CD4-positive, alpha-beta T cell treated with Interleukin-2 at 100 ng/mL for 4 hours (primary cell): ENCODE data around the gene KEAP1.
"Not testable (repeated sequence)": the region's sequence is repeated elsewhere in the genome, so short reads cannot be mapped to it uniquely, and the experiment has no call there.

Experiments
- DNase-seq: peaks from one replicate; pipeline ENCODE4 v3.0.0-alpha.2; 2020; ENCODE audit warnings: low spot score

The KEAP1 gene

GRCh38 chr19:10497371-10497770 is 5.8 kb downstream of the KEAP1 start:
- DNase-seq: no peak

GRCh38 chr19:10491472-10492047 is 11.6 kb downstream of the KEAP1 start:
- DNase-seq: no peak

DNA sequence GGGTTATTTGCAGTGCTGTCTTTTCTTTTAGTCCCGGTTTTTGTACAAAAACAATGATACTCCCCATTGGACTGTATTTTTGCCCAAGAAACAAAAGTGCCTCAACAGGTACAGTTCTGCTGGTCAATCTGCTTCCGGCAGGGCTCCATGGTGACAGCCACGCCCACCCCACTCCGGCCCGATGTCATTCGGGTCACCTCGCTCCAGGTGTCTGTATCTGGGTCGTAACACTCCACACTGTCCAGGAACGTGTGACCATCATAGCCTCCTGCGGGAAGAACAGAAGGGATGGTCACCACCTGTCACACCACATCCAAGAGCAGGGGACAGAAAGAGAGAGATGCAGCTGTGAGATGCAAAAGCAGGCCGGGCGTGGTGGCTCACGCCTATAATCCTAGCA is 16.6 kb downstream of the KEAP1 start:
- DNase-seq: no peak

DNA sequence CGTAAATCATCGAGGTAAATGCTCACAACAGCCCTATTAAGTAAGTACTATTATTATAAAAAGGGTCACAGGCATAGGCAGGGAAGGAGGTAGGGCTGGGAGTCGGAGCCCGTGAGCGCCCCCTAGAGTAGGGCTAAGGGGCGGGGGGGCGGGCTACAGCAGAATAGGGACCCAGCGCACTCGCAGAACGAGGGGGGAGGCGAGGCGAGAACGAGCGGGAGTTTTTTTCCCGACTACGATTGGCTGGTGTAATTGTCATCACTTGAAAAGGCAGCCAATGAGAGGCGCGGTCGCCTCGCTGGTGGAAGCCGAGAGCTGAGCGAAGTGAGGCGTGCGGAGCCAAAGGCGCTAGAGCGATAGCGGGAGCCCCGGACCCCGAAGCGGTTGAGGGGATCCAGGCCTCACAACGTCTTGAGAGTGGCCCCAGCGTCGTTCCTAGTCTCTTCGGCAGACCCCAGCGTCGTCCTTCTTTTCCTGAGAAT is 24.2 kb downstream of the KEAP1 start:
- DNase-seq: peak; percentile 93

- DNase-seq: no peak
These were observed 24.7 kb downstream of the KEAP1 start for GRCh38 chr19:10478476-10478875.

DNA sequence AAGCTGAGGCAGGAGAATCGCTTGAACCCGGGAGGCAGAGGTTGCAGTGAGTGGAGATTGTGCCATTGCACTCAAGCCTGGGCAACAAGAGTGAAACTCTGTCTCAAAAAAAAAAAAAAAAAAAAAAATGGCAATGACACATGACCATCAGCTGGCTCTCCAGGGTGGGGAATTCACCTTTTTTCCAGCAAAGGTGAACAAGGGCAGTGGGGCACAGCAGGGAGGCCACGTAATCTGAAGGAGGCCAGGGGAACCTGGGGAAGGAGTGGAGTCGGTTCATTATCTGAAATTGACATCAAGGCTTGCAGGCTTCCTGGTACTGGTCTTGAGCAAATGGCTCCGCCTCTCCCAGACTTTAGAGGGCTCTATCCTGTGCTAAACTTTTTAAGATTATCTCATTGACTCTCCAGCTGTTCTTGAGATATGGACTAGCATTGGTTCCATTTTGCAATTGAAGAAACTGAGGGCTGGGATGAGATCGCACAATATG is 28.1 kb downstream of the KEAP1 start:
- no peak for DNase-seq

- no peak for DNase-seq
These were observed 30.0 kb downstream of the KEAP1 start for GRCh38 chr19:10473192-10473591.

- DNase-seq: peak; percentile 42
These were observed 31.2 kb downstream of the KEAP1 start for GRCh38 chr19:10471909-10472308.

DNA sequence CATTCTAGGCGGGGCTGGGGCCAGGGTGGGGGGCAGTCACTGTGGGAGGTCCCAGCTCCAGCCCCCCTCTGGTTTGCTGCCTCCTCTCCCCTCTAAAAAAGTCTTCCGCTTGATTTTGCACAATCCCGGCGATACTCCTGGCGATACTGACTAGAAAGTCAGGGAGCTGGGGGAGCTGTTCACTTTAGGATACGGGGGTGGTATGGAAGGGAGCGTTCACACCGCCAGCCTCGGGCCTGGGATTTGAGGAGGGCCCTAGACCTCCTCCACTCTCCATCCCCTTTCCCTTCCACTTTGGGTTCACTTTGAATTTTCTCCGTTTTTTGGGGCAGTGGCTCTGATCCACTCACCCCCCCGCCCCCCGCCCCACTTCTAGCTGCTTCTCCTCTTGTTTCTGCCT is 35.0 kb downstream of the KEAP1 start:
- no peak for DNase-seq

GRCh38 chr19:10467104-10467706 is 36.0 kb downstream of the KEAP1 start:
- no peak for DNase-seq

- no peak for DNase-seq
These were observed 38.7 kb downstream of the KEAP1 start for GRCh38 chr19:10464456-10464855.

DNA sequence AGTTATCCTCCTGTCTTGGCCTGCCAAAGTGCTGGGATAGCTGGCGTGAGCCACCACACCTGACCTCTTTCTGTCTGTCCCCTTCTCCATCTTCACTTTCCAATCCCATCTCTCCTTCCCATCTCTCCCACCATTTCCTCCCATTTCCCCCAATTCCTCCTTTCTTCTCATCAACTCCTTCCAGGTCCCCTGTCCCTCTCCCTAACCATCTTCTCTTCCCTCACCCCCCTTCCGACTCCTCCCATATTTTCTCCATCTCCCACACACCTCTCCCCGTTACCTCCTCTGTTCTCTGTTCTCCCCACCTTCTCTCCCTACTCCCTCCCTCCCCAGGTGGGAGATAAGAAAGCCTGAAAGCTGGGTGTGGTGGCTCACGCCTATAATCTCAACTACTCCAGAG is 40.6 kb downstream of the KEAP1 start:
- DNase-seq: no peak

DNA sequence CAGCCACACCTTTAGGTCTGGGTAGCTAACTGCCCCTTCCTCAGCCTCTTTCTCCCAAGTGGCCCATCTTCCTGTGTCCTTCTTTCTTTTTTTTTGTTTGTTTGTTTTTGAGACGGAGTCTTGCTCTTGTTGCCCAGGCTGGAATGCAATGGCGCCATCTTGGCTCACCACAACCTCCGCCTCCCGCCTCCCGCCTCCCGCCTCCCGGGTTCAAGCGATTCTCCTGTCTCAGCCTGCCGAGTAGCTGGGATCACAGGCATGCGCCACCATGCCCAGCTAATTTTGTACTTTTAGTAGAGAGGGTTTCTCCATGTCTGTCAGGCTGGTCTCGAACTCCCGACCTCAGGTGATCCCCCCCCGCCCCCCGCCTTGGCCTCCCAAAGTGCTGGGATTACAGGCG is 41.1 kb downstream of the KEAP1 start:
- not testable (repeated sequence) for DNase-seq

DNA sequence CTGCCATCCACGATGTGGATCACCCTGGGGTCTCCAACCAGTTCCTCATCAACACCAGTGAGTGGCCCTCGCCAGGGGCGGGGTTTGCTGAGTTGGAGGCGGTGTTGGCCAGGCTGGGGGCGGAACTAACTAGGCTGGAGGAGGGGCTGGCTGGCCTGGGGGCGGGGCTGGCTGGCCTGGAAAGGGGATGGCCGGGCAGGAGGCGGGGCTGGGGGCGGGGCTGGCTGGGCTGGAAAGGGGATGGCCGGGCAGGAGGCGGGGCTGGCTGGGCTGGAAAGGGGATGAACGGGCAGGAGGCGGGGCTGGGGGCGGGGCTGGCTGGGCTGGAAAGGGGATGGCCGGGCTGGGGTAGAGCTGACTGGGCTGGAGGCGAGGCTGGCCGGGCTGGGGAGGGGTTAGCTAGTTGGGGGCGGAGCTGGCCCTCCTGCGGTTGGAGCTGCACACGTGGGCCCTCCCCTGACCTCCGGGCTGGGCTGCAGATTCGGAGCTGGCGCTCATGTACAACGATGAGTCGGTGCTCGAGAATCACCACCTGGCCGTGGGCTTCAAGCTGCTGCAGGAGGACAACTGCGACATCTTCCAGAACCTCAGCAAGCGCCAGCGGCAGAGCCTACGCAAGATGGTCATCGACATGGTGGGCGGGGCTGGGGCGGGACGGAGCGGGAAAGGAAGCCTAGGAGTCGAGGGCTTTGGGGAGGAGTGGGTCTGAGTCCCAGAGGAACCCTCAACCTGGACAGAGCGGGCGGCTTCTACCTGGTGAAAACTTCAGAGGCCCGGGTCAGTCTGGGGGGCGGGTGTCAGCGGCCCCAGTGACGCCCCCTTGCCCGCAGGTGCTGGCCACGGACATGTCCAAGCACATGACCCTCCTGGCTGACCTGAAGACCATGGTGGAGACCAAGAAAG is 41.9 kb downstream of the KEAP1 start:
- peak; percentile 86 for DNase-seq

DNA sequence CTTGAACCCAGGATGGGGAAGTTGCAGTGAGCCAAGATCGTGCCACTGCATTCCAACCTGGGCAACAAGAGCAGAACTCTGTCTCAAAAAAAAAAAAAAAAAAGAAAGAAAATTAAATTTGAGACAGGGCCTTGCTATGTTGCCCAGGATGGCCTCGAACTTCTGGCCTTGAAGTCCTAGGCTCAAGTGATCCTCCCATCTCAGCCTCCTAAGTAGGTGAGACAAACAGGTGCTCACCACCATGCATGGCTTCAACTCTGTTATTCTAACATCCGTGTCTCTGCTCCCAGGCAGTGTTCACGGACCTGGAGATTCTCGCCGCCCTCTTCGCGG is 42.5 kb downstream of the KEAP1 start:
- no peak for DNase-seq

GRCh38 chr19:10458733-10459132 is 44.4 kb downstream of the KEAP1 start:
- DNase-seq: not testable (repeated sequence)

- DNase-seq: no peak
These were observed 48.9 kb downstream of the KEAP1 start for GRCh38 chr19:10454267-10454666.

- no peak for DNase-seq
These were observed 49.3 kb downstream of the KEAP1 start for GRCh38 chr19:10453852-10454251.

DNA sequence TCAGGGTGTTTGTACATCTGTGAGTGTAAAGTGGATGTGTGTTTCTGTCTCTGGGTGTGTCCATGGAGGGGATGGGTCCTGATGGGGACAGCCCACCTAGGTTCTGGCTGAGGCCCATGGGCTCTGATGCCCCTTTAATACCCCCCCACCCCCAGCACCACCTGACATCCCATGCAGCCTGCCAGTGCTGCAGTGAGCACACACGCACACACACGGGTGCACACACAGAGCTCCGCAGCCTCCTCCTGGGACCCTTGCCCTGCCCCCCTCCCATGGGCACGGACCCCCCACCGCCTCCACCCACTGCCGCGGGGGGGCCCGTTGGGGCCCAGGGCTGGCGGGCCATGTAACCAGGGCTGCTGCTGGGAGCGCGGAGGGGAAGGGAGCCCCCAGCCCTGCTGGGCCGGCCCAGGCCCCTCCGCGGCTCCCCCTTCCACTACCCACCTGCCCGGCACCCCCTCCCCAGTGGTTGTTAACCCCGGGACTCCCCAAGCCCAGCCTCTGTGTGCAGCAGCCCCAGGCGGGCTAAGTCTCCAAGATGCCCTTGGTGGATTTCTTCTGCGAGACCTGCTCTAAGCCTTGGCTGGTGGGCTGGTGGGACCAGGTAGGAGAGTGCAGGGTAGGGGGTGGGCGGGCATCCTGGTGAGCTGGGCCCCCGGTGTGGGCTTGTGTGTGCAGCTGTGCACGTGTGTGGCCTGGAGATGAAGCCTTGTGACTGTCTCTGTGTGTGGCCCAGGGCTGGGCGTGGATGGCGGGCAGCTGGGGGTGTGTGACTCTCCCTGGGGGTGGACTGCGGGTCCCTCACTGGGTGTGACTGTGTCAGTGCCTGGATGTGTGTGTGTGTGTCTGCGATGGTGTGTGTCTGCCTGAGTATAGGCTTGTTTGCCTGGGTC is 50.2 kb downstream of the KEAP1 start:
- DNase-seq: no peak

GRCh38 chr19:10450853-10451609 is 52.1 kb downstream of the KEAP1 start:
- DNase-seq: no peak

DNA sequence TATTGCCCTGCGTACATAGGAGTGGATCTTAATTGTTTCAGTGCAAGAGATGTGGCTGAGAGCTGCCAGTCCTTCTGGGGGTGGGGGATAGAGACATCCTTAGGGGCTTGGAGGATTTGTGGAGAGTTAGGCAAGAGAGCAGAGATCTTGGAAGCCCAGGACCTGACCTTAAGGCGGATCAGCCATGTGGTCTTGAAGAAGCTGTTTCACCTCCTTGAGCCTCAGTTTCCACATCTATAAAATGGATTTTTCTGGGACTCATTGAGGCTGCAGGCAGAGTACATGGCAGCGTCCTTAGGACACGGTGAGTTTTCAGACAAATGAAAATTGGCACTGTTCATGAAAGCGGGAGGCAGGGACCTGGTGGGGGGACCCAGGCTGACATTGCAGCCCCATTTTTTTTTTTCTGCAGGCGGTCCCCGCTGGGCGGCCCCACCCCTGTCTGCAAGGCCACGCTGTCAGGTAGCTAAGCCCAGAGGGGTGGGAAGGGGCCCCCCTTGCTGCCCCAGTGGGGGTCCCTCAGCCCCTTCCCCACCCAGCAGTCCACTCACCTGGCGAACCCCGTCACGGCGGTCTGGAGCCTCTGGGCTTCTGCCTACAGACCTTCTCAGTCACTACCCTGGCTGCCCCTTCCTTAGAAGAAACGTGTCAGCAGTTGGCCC is 52.8 kb downstream of the KEAP1 start:
- DNase-seq: no peak
